SK-N-SH treated with all-trans-retinoic acid at 6 μM for 48 hours (cell line): ENCODE results near the gene KRT7.
A peak's percentile ranks its signal among the peaks of the same experiment; 100 is the strongest.
"Not testable (repeated sequence)": the region's sequence is repeated elsewhere in the genome, so short reads cannot be mapped to it uniquely, and the experiment has no call there.

Experiments
- ATAC-seq: fragments of 200-7000 bp; cut with Tn5 transposase; 3 replicates; pipeline ENCODE4 v1.9.1; 2020; ENCODE audit warnings: mild to moderate bottlenecking, moderate library complexity
- ARNTL ChIP-seq: fragments of 450-650 bp; formaldehyde crosslinking; IDR thresholded peaks from 2 replicates; pipeline ENCODE4 v1.5.0; 2020; ENCODE audit warnings: low read depth, mild to moderate bottlenecking, moderate library complexity, borderline replicate concordance
- BACH2 ChIP-seq: fragments of 250-450 bp; sonication (Bioruptor Pico); IDR thresholded peaks from 2 replicates; pipeline ENCODE4 v1.9.0; 2021; ENCODE audit warnings: mild to moderate bottlenecking, borderline replicate concordance
- CSDC2 ChIP-seq: fragments of 250-450 bp; sonication (Bioruptor Pico); IDR thresholded peaks from 2 replicates; pipeline ENCODE4 v1.5.0; 2020; ENCODE audit warnings: mild to moderate bottlenecking, moderate library complexity
- CSRNP3 ChIP-seq: fragments of 250-450 bp; sonication (Bioruptor Pico); IDR thresholded peaks from 2 replicates; pipeline ENCODE4 v1.5.1; 2021; ENCODE audit warnings: mild to moderate bottlenecking, moderate library complexity
- ESRRG ChIP-seq: fragments of 250-450 bp; sonication (Bioruptor Pico); IDR thresholded peaks from 2 replicates; pipeline ENCODE4 v1.6.1; 2021; ENCODE audit warnings: mild to moderate bottlenecking
- GLIS3 ChIP-seq: fragments of 250-450 bp; sonication (Bioruptor Pico); IDR thresholded peaks from 2 replicates; pipeline ENCODE4 v1.5.0; 2020; ENCODE audit warnings: mild to moderate bottlenecking, moderate library complexity
- ISL1 ChIP-seq: fragments of 250-450 bp; sonication (Bioruptor Pico); IDR thresholded peaks from 2 replicates; pipeline ENCODE4 v2.1.2; 2022; ENCODE audit warnings: mild to moderate bottlenecking, moderate library complexity
- OSR1 ChIP-seq: fragments of 250-450 bp; sonication (Bioruptor Pico); IDR thresholded peaks from 2 replicates; pipeline ENCODE4 v1.8.0; 2022; ENCODE audit warnings: moderate library complexity, mild to moderate bottlenecking, inconsistent platforms
- POU6F1 ChIP-seq: fragments of 250-450 bp; sonication (Bioruptor Pico); IDR thresholded peaks from 2 replicates; pipeline ENCODE4 v1.8.0; 2021; ENCODE audit warnings: low read depth, mild to moderate bottlenecking, moderate library complexity, borderline replicate concordance
- PPARA ChIP-seq: fragments of 250-450 bp; sonication (Bioruptor Pico); IDR thresholded peaks from 2 replicates; pipeline ENCODE4 v1.5.0; 2020; ENCODE audit warnings: mild to moderate bottlenecking, borderline replicate concordance
- RARB ChIP-seq: fragments of 250-450 bp; sonication (Bioruptor Pico); IDR thresholded peaks from 2 replicates; pipeline ENCODE4 v1.8.0; 2021; ENCODE audit warnings: mild to moderate bottlenecking, moderate library complexity
- SNAI2 ChIP-seq: fragments of 250-450 bp; sonication (Bioruptor Pico); IDR thresholded peaks from 2 replicates; pipeline ENCODE4 v1.5.0; 2020; ENCODE audit warnings: mild to moderate bottlenecking, moderate library complexity
- TCF4 ChIP-seq: fragments of 250-450 bp; sonication (Bioruptor Pico); IDR thresholded peaks from 2 replicates; pipeline ENCODE4 v1.8.0; 2021; ENCODE audit warnings: mild to moderate bottlenecking, moderate library complexity, borderline replicate concordance
- TOX ChIP-seq: fragments of 250-450 bp; sonication (Bioruptor Pico); IDR thresholded peaks from 2 replicates; pipeline ENCODE4 v1.8.0; 2021; ENCODE audit warnings: mild to moderate bottlenecking, moderate library complexity, borderline replicate concordance
- TSHZ2 ChIP-seq: fragments of 250-450 bp; sonication (Bioruptor Pico); IDR thresholded peaks from 2 replicates; pipeline ENCODE4 v1.5.0; 2020; ENCODE audit warnings: mild to moderate bottlenecking, moderate library complexity
- ZC3H10 ChIP-seq: fragments of 250-450 bp; sonication (Bioruptor Pico); IDR thresholded peaks from 2 replicates; pipeline ENCODE4 v1.5.1; 2021; ENCODE audit warnings: mild to moderate bottlenecking, moderate library complexity
- ZFP3 ChIP-seq: fragments of 250-450 bp; sonication (Bioruptor Pico); IDR thresholded peaks from 2 replicates; pipeline ENCODE4 v1.5.0; 2020; ENCODE audit warnings: mild to moderate bottlenecking, moderate library complexity
- ZNF565 ChIP-seq: fragments of 450-650 bp; formaldehyde crosslinking; conservative IDR thresholded peaks from 2 replicates; pipeline ENCODE4 v1.5.0; 2020; ENCODE audit warnings: low read depth, mild to moderate bottlenecking, moderate library complexity
- ZNF70 ChIP-seq: fragments of 450-650 bp; formaldehyde crosslinking; IDR thresholded peaks from 2 replicates; pipeline ENCODE4 v1.5.0; 2020; ENCODE audit warnings: mild to moderate bottlenecking, moderate library complexity
- ZNF8 ChIP-seq: fragments of 450-650 bp; formaldehyde crosslinking; IDR thresholded peaks from 2 replicates; pipeline ENCODE4 v1.5.0; 2020; ENCODE audit warnings: mild to moderate bottlenecking, moderate library complexity
- TF ChIP-seq, protein P1 (sequence below): fragments of 250-450 bp; sonication (Bioruptor Pico); IDR thresholded peaks from 2 replicates; pipeline ENCODE4 v1.8.0; 2020; ENCODE audit warnings: mild to moderate bottlenecking, moderate library complexity, borderline replicate concordance

The KRT7 gene

GRCh38 chr12:52284562-52285171 lies 51.6 kb downstream of the KRT7 start:
- TF ChIP-seq ISL1 (CRISPR knock-in tag): no peak
- no peak for TF ChIP-seq ESRRG (CRISPR knock-in tag)
- TF ChIP-seq ARNTL (CRISPR knock-in tag): no peak
- no peak for TF ChIP-seq ZNF70 (CRISPR knock-in tag)
- no peak for TF ChIP-seq POU6F1 (CRISPR knock-in tag)
- TF ChIP-seq BACH2 (CRISPR knock-in tag): no peak
- TF ChIP-seq, protein P1, sequence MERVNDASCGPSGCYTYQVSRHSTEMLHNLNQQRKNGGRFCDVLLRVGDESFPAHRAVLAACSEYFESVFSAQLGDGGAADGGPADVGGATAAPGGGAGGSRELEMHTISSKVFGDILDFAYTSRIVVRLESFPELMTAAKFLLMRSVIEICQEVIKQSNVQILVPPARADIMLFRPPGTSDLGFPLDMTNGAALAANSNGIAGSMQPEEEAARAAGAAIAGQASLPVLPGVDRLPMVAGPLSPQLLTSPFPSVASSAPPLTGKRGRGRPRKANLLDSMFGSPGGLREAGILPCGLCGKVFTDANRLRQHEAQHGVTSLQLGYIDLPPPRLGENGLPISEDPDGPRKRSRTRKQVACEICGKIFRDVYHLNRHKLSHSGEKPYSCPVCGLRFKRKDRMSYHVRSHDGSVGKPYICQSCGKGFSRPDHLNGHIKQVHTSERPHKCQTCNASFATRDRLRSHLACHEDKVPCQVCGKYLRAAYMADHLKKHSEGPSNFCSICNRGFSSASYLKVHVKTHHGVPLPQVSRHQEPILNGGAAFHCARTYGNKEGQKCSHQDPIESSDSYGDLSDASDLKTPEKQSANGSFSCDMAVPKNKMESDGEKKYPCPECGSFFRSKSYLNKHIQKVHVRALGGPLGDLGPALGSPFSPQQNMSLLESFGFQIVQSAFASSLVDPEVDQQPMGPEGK (CRISPR knock-in tag): no peak
- no peak for TF ChIP-seq RARB (CRISPR knock-in tag)
- TF ChIP-seq ZFP3 (CRISPR knock-in tag): no peak
- TF ChIP-seq GLIS3: no peak
- TF ChIP-seq SNAI2 (CRISPR knock-in tag): no peak
- no peak for TF ChIP-seq PPARA (CRISPR knock-in tag)
- TF ChIP-seq CSDC2 (CRISPR knock-in tag): no peak
- TF ChIP-seq TCF4: no peak
- no peak for TF ChIP-seq TSHZ2 (CRISPR knock-in tag)
- no peak for TF ChIP-seq ZNF8 (CRISPR knock-in tag)
- TF ChIP-seq TOX: no peak
- TF ChIP-seq ZC3H10: no peak
- TF ChIP-seq OSR1: no peak
- no peak for TF ChIP-seq ZNF565 (CRISPR knock-in tag)
- no peak for ATAC-seq

DNA sequence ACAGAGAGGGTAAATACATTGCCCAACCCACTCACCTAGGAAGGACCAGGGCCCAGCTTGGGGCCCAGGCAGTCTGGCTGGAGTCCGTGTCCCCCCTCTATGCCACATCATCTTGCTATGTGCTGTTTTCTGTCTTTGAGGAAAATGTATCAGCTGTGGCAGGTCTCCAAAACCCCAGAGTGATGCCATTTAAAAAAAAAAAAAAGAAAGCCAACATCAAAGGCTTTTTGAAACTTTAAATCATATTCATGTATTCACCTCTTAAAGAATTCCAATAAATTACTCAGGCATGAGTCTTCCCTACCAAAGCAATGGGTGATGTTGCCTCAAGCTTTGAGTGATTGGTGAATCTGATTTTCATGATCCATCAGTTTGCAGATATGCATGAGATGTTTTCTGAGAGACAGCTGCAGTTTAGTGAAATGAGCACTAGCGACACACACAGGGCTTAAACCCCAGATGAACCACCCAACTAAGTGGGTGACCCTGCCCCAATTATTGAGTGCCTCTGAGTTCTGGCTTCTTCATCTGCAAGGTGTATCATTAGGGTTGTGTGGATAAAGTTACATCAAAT lies 52.2 kb downstream of the KRT7 start:
- no peak; the same call in 2 of the 3 replicates for ATAC-seq
- TF ChIP-seq CSRNP3: no peak
- TF ChIP-seq ISL1 (CRISPR knock-in tag): peak; percentile 45; the same call in 1 of the 2 replicates

- TF ChIP-seq ZNF8 (CRISPR knock-in tag): no peak
- TF ChIP-seq POU6F1 (CRISPR knock-in tag): no peak
- no peak for TF ChIP-seq TSHZ2 (CRISPR knock-in tag)
- no peak for TF ChIP-seq ZNF565 (CRISPR knock-in tag)
- no peak for ATAC-seq
Observed at GRCh38 chr12:52285851-52286530, 52.9 kb downstream of the KRT7 start.

DNA sequence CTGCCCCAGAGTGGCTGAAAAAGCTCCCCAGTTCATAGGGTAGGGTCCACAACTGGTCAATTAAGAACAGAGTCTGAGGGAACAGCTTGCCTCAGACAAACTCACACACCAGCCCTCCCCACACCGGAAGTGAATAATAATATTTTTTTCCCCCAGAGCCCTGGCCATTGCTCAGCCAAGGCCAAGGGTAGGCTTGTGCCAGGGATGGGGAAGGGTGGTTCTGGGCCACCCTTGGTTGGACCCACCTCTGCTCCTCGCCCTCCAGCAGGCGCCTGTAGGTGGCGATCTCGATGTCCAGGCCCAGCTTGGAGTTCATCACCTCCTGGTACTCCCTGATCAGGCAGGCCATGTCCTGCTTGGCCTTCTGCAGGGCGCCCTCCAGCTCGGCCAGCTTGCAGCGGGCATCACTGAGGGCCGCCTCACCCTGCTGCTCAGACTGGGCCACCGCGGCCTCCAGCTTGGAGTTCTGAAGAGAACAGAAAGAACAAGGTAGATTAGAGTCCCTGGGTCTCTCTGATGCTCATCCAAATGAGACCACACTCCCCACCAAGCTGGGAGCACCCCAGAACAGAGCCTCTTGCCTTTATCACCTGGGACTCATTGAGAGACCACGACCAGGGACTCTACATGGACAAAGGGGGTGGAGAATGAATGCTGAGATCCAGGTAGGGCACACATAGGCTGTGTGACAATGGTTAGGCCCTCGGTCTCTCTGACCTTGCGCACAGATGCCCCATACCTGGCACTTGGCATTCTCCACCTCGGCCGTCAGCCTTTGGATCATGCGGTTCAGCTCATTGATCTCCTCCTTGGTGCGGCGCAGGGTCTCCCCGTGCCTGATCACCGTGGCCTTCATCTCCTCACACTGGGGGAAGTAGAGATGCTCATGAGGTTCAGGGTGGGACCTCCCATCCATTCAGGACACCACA lies 54.1 kb downstream of the KRT7 start:
- ATAC-seq: not testable (repeated sequence)
